ENCODE data around the gene LIPT2. TPM values are rescaled to one million over a fixed set of nuclear protein-coding genes. Genes with fewer than 3 reads are reported as not detected.

Gene LIPT2
- polyA plus RNA-seq, 1 donor from 2014 or later: 11.3 TPM

- H3K9ac ChIP-seq (ENCODE audit: low read length): no peak overlapping the region
- no peaks in the 10 kb centered on the region for H3K9me3 ChIP-seq (ENCODE audit: low read length)
- no peaks in the 10 kb centered on the region for H4K20me1 ChIP-seq (ENCODE audit: insufficient read depth)
- H3K36me3 ChIP-seq (ENCODE audit: insufficient read depth, low read length): no peaks in the 10 kb centered on the region
- H3K27me3 ChIP-seq (ENCODE audit: insufficient read depth, low read depth, low read length): no peaks in the 10 kb centered on the region
- no peaks in the 10 kb centered on the region for H3F3A ChIP-seq (ENCODE audit: insufficient read depth, low read length, poor library complexity, severe bottlenecking)
- no peaks in the 10 kb centered on the region for H3K9me2 ChIP-seq (ENCODE audit: insufficient read depth, low read length)
- TF ChIP-seq EP300 (conservative IDR thresholded peaks at IDR 0.05; ENCODE audit: poor library complexity, severe bottlenecking) (no peak), EZH2 (IDR thresholded peaks at IDR 0.05; ENCODE audit: borderline replicate concordance, insufficient read depth, low read length, poor library complexity, severe bottlenecking) (no peak), REST (IDR thresholded peaks at IDR 0.05; ENCODE audit: borderline replicate concordance) (no peak), TAF1 (IDR thresholded peaks at IDR 0.05; ENCODE audit: low read depth) (no peak), CTCF (IDR thresholded peaks at IDR 0.05; ENCODE audit: poor library complexity, severe bottlenecking) (no peak), MXI1 (conservative IDR thresholded peaks at IDR 0.05; ENCODE audit: poor library complexity, severe bottlenecking) (no peak), SMC3 (conservative IDR thresholded peaks at IDR 0.05; ENCODE audit: poor library complexity) (no peak), RAD21 (conservative IDR thresholded peaks at IDR 0.05) (no peak), POLR2AphosphoS5 (IDR thresholded peaks at IDR 0.05) (no peak)
- no peak overlapping the region for H3K4me2 ChIP-seq (ENCODE audit: low read length)
- H2AFZ ChIP-seq (ENCODE audit: low read depth, low read length): no peak overlapping the region
- no peak overlapping the region for H3K27ac ChIP-seq (ENCODE audit: low read length)
- H3K79me2 ChIP-seq (replicated peaks; ENCODE audit: insufficient read depth, low read length): no peaks in the 10 kb centered on the region
- H3K4me3 ChIP-seq (ENCODE audit: low read length): no peak overlapping the region
These were observed 2.6 kb downstream of the LIPT2 start for GRCh38 chr11:74490941-74491340.

GRCh38 chr11:74487875-74488274 lies 5.6 kb downstream of the LIPT2 start:
- TF ChIP-seq REST (IDR thresholded peaks at IDR 0.05; ENCODE audit: borderline replicate concordance) (no peak), RAD21 (conservative IDR thresholded peaks at IDR 0.05) (no peak), CTCF (IDR thresholded peaks at IDR 0.05; ENCODE audit: poor library complexity, severe bottlenecking) (no peak)
- Histone ChIP-seq H3K79me2 (replicated peaks; ENCODE audit: insufficient read depth, low read length) (no peaks in the 10 kb centered on the region), H3K36me3 (ENCODE audit: insufficient read depth, low read length) (no peaks in the 10 kb centered on the region), H2AFZ (ENCODE audit: low read depth, low read length) (no peak overlapping the region), H3K9ac (ENCODE audit: low read length) (no peak overlapping the region), H4K20me1 (ENCODE audit: insufficient read depth) (no peaks in the 10 kb centered on the region), H3K4me2 (ENCODE audit: low read length) (no peak overlapping the region), H3K27ac (ENCODE audit: low read length) (no peak overlapping the region), H3K9me3 (ENCODE audit: low read length) (no peaks in the 10 kb centered on the region), H3K27me3 (ENCODE audit: insufficient read depth, low read depth, low read length) (no peaks in the 10 kb centered on the region), H3K4me3 (ENCODE audit: low read length) (no peak overlapping the region), H3K9me2 (ENCODE audit: insufficient read depth, low read length) (no peaks in the 10 kb centered on the region), H3F3A (ENCODE audit: insufficient read depth, low read length, poor library complexity, severe bottlenecking) (no peaks in the 10 kb centered on the region)

All from neural cell (in vitro differentiated cells).